ENCODE measurements around the gene SLC12A6. TPM values are rescaled to one million over a fixed set of nuclear protein-coding genes. Genes with fewer than 3 reads are reported as not detected.

Gene SLC12A6
- total RNA-seq, 1 donor from 2014 or later: 16.4 TPM

DNA sequence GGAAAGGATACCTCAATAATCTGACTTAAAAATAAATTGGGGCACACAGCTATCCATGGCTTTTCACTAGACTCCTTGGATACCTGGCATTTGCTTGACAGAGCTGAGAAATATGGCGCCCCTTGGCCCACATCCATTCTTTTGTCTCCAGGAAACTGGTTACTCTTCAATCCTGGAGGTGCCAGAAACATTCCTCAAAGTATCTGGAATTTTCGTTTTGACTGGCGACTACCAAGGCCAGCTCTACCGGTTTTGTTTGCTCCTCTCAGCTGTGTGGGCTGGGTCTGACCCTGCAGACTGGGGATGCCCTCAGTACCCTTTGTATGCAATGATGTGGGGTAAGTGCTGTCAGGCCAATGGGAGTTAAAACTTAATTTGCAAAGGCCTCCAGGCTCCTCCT is 154.6 kb downstream of the SLC12A6 start:
- Histone ChIP-seq H3K27me3 (ENCODE audit: control insufficient read depth, insufficient read depth, low read length) (no peaks in the 10 kb centered on the region), H3K36me3 (ENCODE audit: control insufficient read depth, insufficient read depth, low read length) (no peaks in the 10 kb centered on the region), H3K4me3 (ENCODE audit: low read depth, low read length) (no peak overlapping the region)
- no peak for DNase-seq (ENCODE audit: low read depth)
- TF ChIP-seq, protein P1, sequence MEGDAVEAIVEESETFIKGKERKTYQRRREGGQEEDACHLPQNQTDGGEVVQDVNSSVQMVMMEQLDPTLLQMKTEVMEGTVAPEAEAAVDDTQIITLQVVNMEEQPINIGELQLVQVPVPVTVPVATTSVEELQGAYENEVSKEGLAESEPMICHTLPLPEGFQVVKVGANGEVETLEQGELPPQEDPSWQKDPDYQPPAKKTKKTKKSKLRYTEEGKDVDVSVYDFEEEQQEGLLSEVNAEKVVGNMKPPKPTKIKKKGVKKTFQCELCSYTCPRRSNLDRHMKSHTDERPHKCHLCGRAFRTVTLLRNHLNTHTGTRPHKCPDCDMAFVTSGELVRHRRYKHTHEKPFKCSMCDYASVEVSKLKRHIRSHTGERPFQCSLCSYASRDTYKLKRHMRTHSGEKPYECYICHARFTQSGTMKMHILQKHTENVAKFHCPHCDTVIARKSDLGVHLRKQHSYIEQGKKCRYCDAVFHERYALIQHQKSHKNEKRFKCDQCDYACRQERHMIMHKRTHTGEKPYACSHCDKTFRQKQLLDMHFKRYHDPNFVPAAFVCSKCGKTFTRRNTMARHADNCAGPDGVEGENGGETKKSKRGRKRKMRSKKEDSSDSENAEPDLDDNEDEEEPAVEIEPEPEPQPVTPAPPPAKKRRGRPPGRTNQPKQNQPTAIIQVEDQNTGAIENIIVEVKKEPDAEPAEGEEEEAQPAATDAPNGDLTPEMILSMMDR (IDR thresholded peaks at IDR 0.05; ENCODE audit: insufficient read depth, low read length, poor library complexity, severe bottlenecking): no peak

Other genes starting within 250 kb of the SLC12A6 start
- gene EMC7, start 235.9 kb downstream of the SLC12A6 start, total RNA-seq: 58.8 and 60.0 TPM in 2 replicates
- gene PGBD4, start 235.7 kb downstream of the SLC12A6 start, total RNA-seq: 0.71 and 0.96 TPM in 2 replicates
- gene KATNBL1, start 127.7 kb downstream of the SLC12A6 start, total RNA-seq: 39.1 and 43.4 TPM in 2 replicates
- gene EMC4, start 112.8 kb downstream of the SLC12A6 start, total RNA-seq: 216 and 298 TPM in 2 replicates
- gene NOP10, start 5.4 kb upstream of the SLC12A6 start, total RNA-seq: 355 and 365 TPM in 2 replicates
- gene NUTM1, start 5.5 kb upstream of the SLC12A6 start, total RNA-seq: not detected in 2 replicates
- 21.1 and 26.2 TPM in 2 replicates for gene LPCAT4, start 29.4 kb upstream of the SLC12A6 start, total RNA-seq
- 21.8 and 22.9 TPM in 2 replicates for gene GOLGA8A, start 100.0 kb upstream of the SLC12A6 start, total RNA-seq
- gene GOLGA8B, start 245.9 kb upstream of the SLC12A6 start, total RNA-seq: 45.2 and 59.3 TPM in 2 replicates